Cardiac muscle cell (in vitro differentiated cells and primary cell): ENCODE data around the gene NFYB. TPM values are rescaled to one million over a fixed set of nuclear protein-coding genes. Genes with fewer than 3 reads are reported as not detected.

ENCODE experiments used
- DNase-seq, 2 donors: peaks; one replicate each; pipeline versions ENCODE4 v3.0.0 to v3.0.0-alpha.2; 2010 to 2017; ENCODE audit warnings: low read depth in 1 of 2, low spot score in 1 of 2
- H3K27ac ChIP-seq: fragments of 200-600 bp; sonication (generic); 2 replicates; pipeline ENCODE4 v1.5.1; 2016
- H3K27me3 ChIP-seq: fragments of 200-600 bp; sonication (generic); 2 replicates; pipeline ENCODE4 v1.6.0; 2016; ENCODE audit warnings: control low read depth
- H3K36me3 ChIP-seq: fragments of 200-600 bp; sonication (generic); 2 replicates; pipeline ENCODE4 v1.5.1; 2016; ENCODE audit warnings: control low read depth
- H3K4me1 ChIP-seq: fragments of 200-600 bp; sonication (generic); 2 replicates; pipeline ENCODE4 v1.8.1; 2017; ENCODE audit warnings: low read depth, mild to moderate bottlenecking, mixed run types
- H3K4me3 ChIP-seq: fragments of 200-600 bp; sonication (generic); 2 replicates; pipeline ENCODE4 v1.5.1; 2016; ENCODE audit warnings: mild to moderate bottlenecking
- H3K9me3 ChIP-seq: fragments of 200-600 bp; sonication (generic); 2 replicates; pipeline ENCODE4 v1.5.1; 2017; ENCODE audit warnings: low read depth, mild to moderate bottlenecking, control low read depth
- polyA plus RNA-seq: library from polyadenylated mRNA; unstranded; fragments of >200 nt; fragmentation: Nextera tagmentation; extraction: Ambion mirVana; gene quantifications from 2 replicates; pipeline ENCODE4 v1.2.1, GENCODE V29; 2016
- total RNA-seq: library from RNA; depleted of rRNA; stranded (reverse); fragments of >200 nt; gene quantifications from 2 replicates; pipeline ENCODE4 v1.2.3, GENCODE V29; 2016
- TF ChIP-seq, protein P1 (sequence below): IDR thresholded peaks from 2 replicates; pipeline ENCODE4 v1.5.1; 2012; ENCODE audit warnings: low read depth, mild to moderate bottlenecking, low read length

The NFYB gene
- total and polyA plus RNA-seq, 2 experiments from 2014 or later = 115 to 150 TPM

GRCh38 chr12:104142543-104142942, 4.5 kb upstream of the NFYB start:
- peaks cover 9% of the 10 kb centered on the region for H3K4me1 ChIP-seq
- TF ChIP-seq, protein P1, sequence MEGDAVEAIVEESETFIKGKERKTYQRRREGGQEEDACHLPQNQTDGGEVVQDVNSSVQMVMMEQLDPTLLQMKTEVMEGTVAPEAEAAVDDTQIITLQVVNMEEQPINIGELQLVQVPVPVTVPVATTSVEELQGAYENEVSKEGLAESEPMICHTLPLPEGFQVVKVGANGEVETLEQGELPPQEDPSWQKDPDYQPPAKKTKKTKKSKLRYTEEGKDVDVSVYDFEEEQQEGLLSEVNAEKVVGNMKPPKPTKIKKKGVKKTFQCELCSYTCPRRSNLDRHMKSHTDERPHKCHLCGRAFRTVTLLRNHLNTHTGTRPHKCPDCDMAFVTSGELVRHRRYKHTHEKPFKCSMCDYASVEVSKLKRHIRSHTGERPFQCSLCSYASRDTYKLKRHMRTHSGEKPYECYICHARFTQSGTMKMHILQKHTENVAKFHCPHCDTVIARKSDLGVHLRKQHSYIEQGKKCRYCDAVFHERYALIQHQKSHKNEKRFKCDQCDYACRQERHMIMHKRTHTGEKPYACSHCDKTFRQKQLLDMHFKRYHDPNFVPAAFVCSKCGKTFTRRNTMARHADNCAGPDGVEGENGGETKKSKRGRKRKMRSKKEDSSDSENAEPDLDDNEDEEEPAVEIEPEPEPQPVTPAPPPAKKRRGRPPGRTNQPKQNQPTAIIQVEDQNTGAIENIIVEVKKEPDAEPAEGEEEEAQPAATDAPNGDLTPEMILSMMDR = no peak
- H3K4me3 ChIP-seq = no peak overlapping the region
- no peaks in the 10 kb centered on the region for H3K36me3 ChIP-seq
- no peaks in the 10 kb centered on the region for H3K9me3 ChIP-seq
- H3K27ac ChIP-seq = no peak overlapping the region
- no peaks in the 10 kb centered on the region for H3K27me3 ChIP-seq
- no peak for DNase-seq

- H3K4me1 ChIP-seq = peaks cover 37% of the 10 kb centered on the region
- H3K27me3 ChIP-seq = no peaks in the 10 kb centered on the region
- TF ChIP-seq, protein P1 = no peak
- peak overlapping the region; percentile 33 for H3K4me3 ChIP-seq
- H3K27ac ChIP-seq = peak overlapping the region; percentile 97
- no peaks in the 10 kb centered on the region for H3K9me3 ChIP-seq
- DNase-seq = peak; percentile 26 to 40
- no peaks in the 10 kb centered on the region for H3K36me3 ChIP-seq
These were observed 765 bp upstream of the NFYB start for GRCh38 chr12:104138797-104139152.

- Histone ChIP-seq H3K9me3 (no peaks in the 10 kb centered on the region), H3K4me1 (peaks cover 49% of the 10 kb centered on the region), H3K4me3 (peak overlapping the region; percentile 65), H3K27ac (peak overlapping the region; percentile 94), H3K27me3 (no peaks in the 10 kb centered on the region), H3K36me3 (no peaks in the 10 kb centered on the region)
- peak; percentile 48 to 51 for DNase-seq
- TF ChIP-seq, protein P1 = no peak
These were observed 759 bp downstream of the NFYB start for GRCh38 chr12:104137001-104137901.

DNA sequence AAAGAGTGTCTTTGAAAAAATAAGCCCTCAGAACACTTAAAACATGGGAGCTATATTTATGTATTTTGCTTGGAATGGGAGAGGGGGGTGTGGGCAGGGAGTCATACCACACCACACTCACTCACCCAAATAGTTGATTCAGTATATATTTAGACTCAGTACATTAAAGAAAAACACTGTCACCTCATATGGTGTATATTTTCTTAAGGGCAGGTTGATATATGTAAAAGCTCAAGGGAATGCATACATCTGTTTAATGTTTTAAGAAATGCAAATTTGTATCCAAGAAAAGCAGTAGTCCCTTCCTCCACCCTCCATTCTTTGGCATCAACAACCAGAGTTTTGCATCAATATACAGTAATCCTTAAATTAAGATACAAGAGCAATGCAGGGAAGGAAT, 1.4 kb downstream of the NFYB start:
- DNase-seq = peak in 1 of 2 donors; percentile 42
- Histone ChIP-seq H3K27me3 (no peaks in the 10 kb centered on the region), H3K4me1 (peaks cover 56% of the 10 kb centered on the region), H3K9me3 (no peaks in the 10 kb centered on the region), H3K4me3 (peak overlapping the region; percentile 65), H3K36me3 (peaks cover 1% of the 10 kb centered on the region), H3K27ac (peak overlapping the region; percentile 94)
- TF ChIP-seq, protein P1 = no peak

DNA sequence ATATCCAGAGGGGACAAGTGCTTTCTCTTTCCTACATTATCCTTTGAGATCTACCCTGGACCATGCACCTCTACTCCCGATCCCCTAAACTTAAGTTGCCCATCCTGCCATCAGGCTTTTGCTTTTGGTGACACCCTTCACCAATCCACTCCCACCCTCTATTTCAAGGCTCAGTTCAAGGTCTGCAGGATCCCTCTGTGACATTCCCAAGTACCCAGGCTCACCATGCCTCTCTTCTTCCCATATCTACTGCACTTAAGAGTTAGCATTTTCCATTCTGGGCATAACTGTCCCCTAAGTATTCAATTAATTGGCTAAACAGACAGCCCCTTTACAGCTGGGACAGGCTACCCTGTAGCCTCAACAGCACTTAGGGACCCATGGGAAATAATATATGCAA, 3.1 kb downstream of the NFYB start:
- Histone ChIP-seq H3K36me3 (peaks cover 16% of the 10 kb centered on the region), H3K27me3 (no peaks in the 10 kb centered on the region), H3K9me3 (no peaks in the 10 kb centered on the region), H3K4me1 (peaks cover 73% of the 10 kb centered on the region), H3K4me3 (peak overlapping the region; percentile 65), H3K27ac (peak overlapping the region; percentile 94)
- TF ChIP-seq, protein P1 = no peak
- peak in 1 of 2 donors; percentile 56 for DNase-seq
